GM12891 (cell line): Measurements from ENCODE around the gene NBEAL1.

Experiments
- PAX5 ChIP-seq: IDR thresholded peaks from 2 replicates; pipeline ENCODE4 v1.6.1; 2011; ENCODE audit warnings: low read length, moderate library complexity, mild to moderate bottlenecking; ENCODE audit not compliant: insufficient read depth, severe bottlenecking
- POLR2A ChIP-seq: IDR thresholded peaks from 2 replicates; pipeline ENCODE4 v1.6.1; 2011; ENCODE audit warnings: low read depth, low read length, control low read depth
- POLR2AphosphoS5 ChIP-seq: IDR thresholded peaks from 2 replicates; pipeline ENCODE4 v1.6.1; 2011; ENCODE audit warnings: low read depth, low read length, control low read depth
- POU2F2 ChIP-seq: IDR thresholded peaks from 2 replicates; pipeline ENCODE4 v1.6.1; 2011; ENCODE audit warnings: low read depth, mild to moderate bottlenecking, control low read depth, low read length, moderate library complexity
- SPI1 ChIP-seq: IDR thresholded peaks from 2 replicates; pipeline ENCODE4 v1.6.1; 2011; ENCODE audit warnings: low read depth, low read length, control low read depth
- TAF1 ChIP-seq: IDR thresholded peaks from 2 replicates; pipeline ENCODE4 v1.6.1; 2011; ENCODE audit warnings: low read depth, low read length, control low read depth

DNA sequence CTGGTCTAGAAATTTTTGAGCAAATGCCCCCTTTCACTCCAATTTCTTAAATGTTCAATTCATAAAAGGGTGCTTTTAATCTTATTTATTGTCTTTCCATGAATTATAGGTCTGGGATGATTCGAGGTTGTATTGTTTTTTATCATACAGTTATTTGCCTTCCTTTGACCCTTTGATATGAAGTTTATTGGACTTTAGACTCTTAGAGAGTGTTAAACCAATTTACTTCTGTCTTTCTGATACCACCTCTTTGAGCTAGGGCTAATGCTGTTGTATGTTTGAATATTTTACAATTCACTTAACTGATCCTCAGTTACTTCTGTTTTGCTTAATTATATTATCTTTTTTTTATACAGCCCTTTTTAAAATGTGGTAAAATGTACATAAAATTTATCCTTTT is 134.5 kb downstream of the NBEAL1 start:
- TF ChIP-seq POLR2A (no peak), POLR2AphosphoS5 (no peak), TAF1 (no peak), POU2F2 (no peak), SPI1 (no peak), PAX5 (no peak)
